HL-60/S4 treated with phorbol 12-myristate 13-acetate at 8.2 ng/mL for 4 days and 3 days (cell line): Measurements from ENCODE around the gene PTPRF.

Experiments used
- in situ Hi-C: fragments of 300-500 bp; cut with MboI; formaldehyde crosslinking; loops from 2 replicates; pipeline ENCODE4 v1.15.0; 2022; ENCODE audit warnings: low sequenced_read_pairs

Gene PTPRF

DNA sequence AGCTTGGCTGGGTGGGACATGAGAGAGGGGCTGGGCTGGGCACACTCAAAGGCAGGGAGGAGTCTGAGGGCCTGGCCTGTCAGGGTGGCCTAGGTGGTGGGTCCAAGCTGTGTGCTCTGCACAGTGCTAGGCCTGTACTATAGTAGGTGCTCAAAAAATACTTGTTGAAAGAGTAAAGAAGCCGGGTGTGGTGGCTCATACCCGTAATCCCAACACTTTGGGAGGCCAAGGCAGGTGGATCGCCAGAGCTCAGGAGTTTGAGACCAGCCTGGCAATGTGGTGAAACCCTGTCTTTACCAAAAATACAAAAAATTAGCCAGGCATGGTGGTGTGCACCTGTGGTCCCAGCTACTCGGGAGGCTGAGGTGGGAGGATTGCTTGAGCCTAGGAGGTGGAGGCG is 18.7 kb downstream of the PTPRF start:
- in situ Hi-C loops, result loop anchor here (25.0 kb wide), 1 partner anchor 488 kb away; the partner anchor contains the start of gene SLC6A9

- in situ Hi-C loops, result loop anchor here (25.0 kb wide), 1 partner anchor 487 kb away; the partner anchor contains the start of gene SLC6A9
Observed at GRCh38 chr1:43549921-43550597, 19.4 kb downstream of the PTPRF start.

DNA sequence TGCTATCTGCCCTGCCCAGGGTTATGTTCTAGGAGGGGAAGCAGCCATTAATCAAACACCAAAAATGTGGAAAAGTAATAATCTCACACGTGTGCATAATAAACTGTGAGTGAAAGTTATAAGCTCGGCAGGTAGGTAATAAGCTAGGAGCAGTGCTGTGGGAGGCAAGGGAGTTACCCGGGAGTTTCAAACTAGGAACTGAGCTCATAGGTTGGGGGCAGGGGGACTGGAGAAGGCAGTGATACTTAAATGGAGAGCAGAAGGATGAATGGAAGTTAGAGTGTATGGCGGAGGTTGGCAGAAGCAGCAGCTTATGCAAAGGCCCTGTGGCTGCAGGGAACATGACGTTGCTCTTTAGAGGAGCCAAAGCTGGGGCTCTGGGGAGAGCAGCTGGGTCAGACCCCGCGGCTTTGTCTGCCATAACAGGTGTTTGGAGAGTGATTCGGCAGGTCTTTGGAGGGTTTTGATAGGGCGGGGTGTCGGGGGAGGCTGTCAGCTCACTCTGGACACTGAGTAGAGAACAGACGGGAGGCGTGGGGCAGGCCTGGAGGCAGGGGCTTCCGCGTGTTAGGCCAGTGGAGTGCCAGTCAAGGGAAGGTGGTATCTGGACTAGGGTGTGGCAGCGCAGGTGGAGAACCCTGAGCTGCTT is 20.0 kb downstream of the PTPRF start:
- in situ Hi-C loops, result no loop called here

DNA sequence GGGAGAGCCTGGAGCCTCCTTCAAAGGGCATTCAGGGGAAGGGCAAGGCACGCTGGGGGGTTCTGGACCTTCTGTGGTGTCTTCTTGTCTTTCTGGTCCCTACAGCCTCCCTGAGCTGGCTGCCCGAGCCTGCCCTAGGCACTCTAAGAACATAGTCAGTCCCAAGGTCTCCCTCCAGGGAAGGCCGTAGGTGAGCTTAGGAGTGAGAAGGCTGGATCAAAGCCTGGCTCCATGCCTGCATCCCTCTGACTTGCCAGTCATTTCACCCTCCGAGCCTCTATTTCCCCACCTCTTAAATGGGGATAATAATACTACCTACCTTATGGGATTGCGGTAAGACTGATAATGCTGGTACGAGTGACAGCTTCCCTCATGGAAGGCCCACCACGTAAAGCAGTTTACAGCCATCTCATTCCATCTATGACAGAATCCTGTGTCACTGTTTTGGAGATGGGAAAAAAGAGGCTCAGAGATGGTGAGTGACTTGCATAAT is 20.8 kb downstream of the PTPRF start:
- in situ Hi-C loops, result no loop called here

DNA sequence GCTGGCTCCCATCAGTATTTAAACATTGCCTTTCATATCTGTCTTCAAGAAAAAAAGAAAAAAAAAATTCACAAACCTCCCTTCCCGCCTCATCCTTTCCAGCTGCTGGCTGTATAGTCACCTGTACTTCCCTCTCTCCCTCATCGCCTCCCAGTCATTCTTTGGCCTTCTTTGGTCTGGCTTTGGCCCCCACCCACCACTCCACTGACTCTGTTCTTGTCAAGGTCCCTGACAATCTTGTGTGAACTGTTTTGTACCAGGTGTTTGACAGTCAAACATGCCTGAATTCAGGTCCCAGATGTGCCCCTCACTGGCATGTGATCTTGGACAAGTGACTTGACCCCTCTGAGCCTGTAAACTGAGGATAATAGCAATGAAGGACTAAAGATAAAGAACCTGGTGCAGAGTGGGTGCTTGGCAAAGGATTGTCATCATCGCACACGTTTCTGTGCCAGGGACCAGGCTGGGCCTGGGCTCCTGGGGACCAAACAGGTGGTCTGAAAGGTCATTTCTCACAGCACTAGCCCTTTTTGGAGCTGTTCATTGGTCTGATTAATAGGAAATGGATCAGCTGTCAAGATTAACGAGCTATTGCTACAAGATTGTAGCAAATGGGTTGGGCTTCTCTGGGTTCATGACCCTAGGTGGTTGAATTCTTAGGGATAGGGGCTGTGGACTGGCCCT is 21.5 kb downstream of the PTPRF start:
- in situ Hi-C loops, result no loop called here

DNA sequence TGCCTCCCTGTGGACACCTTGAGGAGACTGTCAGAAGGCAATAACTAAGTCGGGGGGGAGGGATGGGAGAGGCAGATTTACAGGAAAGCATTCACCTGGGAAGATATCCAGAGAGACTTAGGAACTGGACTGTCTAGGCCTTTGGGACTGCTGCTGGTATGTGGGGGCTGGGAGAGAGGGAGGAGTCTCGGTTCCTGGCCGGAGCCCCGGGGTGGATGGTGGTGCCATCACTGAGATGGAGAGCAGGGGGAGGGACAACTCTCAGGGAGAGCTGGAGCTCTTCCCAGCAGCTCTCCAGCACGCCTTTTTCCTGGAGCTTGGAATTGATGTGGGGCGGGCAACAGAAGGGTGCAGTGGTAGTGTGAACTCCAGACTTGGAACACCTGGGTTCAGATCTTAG is 22.1 kb downstream of the PTPRF start:
- in situ Hi-C loops, result no loop called here

GRCh38 chr1:43554444-43554992 is 23.8 kb downstream of the PTPRF start:
- in situ Hi-C loops, result no loop called here

- in situ Hi-C loops, result no loop called here
Observed at GRCh38 chr1:43556782-43557181, 26.1 kb downstream of the PTPRF start.

DNA sequence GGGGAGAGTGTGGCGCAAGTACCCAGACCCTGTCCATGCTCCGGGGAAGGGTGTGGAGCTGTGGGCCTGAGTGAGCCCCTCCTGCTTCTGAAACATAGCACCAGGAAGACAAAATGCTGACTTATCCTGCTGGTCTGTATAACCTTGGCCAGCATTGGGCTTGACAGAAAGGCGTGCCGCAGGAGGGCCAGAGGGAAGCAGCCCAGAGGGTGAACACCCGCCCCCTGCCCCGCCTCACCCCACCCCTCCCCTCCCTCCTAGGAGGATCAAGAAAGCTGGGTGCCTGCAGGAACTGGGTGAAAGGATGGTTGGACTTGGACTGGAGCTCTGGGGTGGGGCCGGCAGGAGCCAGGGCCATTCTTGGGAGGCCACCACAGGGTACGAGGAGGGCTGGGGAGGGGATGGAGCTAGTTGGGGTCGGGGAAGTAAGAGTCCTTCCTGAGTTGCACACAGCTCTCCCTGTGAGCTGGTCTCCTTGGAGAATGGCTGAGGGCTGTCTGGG is 27.1 kb downstream of the PTPRF start:
- in situ Hi-C loops, result no loop called here

DNA sequence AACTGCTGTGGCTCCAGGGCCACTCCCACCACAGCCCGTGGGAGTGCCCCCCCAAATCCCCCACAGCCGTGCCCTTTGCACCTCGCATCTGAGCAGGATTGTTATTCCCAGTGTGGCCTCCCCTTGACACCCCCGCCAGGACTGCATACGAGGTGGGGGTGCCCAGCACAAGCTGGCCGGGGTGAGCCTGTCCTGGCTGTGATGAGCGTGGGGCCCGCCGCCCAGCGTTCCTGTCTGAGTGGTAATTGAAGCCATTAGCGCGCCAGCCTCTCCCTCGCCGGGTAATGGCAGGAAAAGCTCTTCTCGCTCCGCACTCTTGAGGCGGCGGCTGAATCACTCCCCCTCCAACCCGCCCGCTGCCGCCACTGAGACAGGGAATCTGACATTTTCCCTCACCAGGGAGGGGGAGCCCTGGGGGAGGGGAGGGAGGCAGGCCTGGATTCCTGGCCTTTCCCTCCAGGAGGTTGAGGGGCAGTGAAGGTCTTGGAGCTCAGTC is 27.7 kb downstream of the PTPRF start:
- in situ Hi-C loops, result no loop called here

- in situ Hi-C loops, result no loop called here
Observed at GRCh38 chr1:43559714-43560113, 29.0 kb downstream of the PTPRF start.

- in situ Hi-C loops, result no loop called here
Observed at GRCh38 chr1:43560286-43560685, 29.6 kb downstream of the PTPRF start.

DNA sequence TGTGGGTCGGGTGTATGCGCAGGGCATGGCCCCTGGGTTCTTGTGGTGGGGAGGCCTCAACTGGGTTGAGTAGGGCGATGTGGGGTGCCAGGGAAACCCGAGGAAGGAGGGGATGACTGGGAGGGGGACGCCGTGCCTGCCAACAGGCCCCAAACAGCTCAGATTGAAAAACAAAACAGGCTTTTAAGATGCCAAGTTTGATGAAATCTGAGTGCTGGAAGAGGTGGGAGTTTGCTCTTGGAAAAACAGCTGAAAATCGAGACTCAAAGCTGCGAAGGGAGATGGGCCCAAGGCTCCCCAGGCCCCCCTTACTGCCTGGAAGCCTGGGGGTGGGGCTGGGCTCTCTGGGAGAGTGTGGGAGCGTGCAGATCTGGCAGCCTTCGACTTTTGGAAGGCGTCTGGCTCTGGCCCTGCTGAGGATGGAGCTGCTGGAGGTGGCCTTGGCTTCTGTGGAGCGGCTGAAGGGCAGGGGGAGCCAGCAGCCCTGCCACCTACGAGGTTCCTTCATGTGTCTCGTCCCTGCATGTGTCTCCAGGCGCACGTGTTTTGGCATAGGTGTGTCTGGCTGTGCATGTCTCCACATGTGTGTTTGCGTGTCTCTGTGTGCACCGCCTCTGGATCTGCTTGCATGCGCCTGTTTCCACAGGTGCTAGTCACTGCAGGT is 33.3 kb downstream of the PTPRF start:
- in situ Hi-C loops, result no loop called here

- in situ Hi-C loops, result no loop called here
Observed at GRCh38 chr1:43564551-43565348, 34.1 kb downstream of the PTPRF start.

- in situ Hi-C loops, result no loop called here
Observed at GRCh38 chr1:43565600-43566360, 35.1 kb downstream of the PTPRF start.

- in situ Hi-C loops, result no loop called here
Observed at GRCh38 chr1:43566382-43567044, 35.8 kb downstream of the PTPRF start.

GRCh38 chr1:43569175-43569574 is 38.5 kb downstream of the PTPRF start:
- in situ Hi-C loops, result no loop called here

DNA sequence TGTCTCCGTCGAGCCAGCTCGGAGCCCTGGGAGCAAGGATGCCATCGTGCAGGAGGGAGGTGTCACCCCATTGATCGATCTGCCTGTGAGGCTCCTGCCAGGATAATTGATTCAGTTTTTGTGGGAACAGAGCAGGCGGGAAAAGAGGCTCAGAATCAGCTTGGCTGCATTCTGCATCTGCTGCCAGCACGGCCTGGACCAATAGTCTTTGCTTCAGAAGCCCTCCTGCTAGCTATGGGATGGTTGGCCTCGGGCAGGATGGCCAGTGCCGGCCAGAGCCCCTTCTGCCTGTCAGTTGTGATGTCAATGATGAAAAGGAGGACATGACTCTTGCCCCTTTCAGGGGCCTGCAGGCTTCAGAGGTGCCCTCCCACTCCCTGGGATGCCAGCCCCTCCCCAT is 39.6 kb downstream of the PTPRF start:
- in situ Hi-C loops, result no loop called here

GRCh38 chr1:43570715-43571114 is 40.0 kb downstream of the PTPRF start:
- in situ Hi-C loops, result no loop called here
